HG02571 (cell line): Measurements from ENCODE around the gene GLIS1.

Experiments
- ATAC-seq: cut with Tn5 transposase; IDR thresholded peaks from one replicate; pipeline ENCODE4 v1.9.1; 2021; ENCODE audit warnings: mild to moderate bottlenecking, moderate library complexity; ENCODE audit not compliant: unreplicated experiment

Gene GLIS1

DNA sequence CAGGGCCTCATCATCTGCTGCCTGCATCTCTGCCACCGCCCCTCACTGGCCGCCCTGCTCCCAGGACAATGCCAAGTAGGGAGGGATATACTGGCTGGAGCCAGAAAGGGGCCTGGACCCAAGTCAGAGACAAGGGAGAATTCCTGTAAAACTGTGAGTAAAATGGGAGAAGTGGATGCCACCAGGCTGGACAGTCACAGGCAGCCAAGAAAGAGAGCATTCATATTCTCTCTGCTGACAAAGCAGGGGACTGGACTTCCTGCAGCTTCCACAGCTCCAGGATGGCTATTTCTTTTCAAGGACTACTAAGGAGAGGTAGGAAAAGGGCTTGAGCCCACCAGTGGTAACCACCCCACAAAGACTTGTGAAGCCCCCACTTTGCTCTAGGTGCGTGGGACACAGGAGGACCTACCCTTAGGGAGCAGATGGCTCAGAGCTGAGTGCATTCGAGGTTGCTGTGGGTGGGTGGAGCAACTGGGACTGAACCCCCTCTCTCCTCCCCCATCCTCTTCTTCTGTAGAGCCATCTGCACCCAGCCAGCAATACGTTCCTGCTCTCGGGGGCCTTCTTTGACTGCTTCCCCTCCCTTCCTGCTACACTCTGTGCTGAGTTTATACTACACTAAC is 57.5 kb downstream of the GLIS1 start:
- no peak for ATAC-seq

- no peak for ATAC-seq
These were observed 58.1 kb downstream of the GLIS1 start for GRCh38 chr1:53680868-53681267.

DNA sequence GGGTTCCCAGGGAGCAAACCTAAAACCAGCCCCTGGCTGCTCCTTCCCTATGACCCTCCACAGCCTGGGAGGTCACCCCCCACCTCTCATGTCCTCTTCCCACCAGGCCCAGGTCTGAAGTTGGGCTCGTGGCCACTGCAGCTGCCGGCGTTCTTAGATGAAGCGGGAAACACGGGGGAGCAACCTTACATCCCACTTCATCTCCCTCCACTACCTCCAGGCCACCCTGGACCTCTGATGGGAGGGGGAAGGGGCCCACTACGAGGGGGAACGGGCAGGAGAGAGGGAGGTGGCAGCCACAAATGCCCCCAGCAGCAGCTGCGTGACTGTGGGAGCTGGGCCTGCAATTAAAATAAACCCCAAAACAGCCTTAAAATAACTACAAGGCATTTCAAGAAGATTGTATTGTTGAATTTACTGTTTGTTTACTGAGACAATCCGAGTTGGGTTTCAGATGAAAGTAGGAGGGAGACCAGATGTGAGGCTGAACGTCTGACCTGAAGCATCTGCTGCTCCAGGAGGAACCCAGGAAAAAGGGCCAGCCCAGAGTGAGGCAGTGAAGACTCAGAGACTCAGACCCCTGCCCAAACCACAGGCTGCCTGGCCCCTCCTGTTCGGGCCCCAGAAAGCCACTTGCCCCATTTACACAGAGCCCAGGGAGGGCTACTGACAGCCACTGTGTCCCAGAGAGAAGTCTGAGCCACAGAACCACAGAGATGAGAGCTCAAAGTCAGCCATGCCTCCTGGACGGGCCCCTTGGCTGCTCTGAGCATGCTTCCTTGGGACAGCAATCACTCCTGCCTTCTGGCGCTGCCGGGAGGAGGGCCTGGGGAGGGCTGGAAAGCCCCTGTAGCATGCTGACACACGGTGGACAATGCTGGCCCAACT is 59.8 kb downstream of the GLIS1 start:
- ATAC-seq, result no peak

DNA sequence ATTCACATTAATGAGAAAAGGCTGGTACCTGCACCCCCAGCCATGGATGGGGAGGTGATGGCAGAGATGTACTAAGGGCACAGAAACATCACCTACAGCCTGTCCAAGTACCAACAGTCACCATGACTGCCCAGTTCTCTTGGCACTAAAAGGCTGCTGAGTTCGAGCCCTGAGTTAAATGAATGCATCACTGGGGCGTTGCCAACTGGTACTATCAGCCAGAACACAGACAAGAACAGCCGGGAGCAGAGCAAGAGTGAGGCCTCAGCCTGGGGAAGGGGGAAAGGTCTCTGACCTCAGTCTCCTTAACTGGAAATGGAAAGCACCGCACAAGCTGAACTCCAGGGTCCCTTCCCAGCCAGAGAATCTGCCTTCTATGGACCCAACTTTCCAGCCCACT is 60.5 kb downstream of the GLIS1 start:
- ATAC-seq, result no peak

DNA sequence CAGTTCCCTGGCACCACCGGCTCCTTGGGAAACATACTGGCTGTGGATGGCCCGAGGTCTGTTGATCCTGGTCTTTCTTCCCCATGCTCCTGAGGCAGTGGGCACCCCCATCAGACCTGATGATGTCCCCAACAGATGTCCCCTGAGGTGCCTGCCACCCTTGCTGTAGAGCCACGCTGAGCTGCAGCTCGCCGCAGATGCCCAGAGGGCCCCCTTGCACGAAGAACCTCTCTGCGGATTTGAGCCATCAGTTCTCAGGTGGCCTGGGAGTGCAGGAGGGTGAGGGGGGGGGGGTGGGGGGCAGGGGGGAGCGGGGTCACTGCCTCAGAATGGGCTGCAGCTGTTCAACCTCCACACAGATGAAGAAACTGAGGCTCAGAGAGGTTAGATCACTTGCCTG is 60.9 kb downstream of the GLIS1 start:
- no peak for ATAC-seq

DNA sequence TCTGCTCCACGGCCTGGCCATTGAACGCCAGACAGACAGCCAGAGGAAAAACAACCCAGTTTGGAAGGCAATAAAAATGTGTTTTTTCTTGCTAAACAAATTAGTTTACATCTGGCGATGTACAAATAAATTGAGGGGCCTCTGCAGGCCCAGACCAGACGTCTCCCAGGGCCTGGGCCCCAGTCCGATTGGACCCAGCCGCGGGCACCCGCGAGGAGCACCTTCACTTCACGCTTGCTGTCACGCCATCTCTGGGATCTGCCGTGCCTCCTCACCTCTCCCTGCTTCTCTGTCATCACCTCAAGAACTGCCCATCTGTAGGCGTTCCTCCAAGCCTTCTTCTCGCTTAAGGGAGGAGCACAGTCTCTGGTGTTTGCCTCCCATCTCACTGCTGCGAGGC is 61.5 kb downstream of the GLIS1 start:
- no peak for ATAC-seq

- ATAC-seq, result no peak
These were observed 66.2 kb downstream of the GLIS1 start for GRCh38 chr1:53672785-53673184.

DNA sequence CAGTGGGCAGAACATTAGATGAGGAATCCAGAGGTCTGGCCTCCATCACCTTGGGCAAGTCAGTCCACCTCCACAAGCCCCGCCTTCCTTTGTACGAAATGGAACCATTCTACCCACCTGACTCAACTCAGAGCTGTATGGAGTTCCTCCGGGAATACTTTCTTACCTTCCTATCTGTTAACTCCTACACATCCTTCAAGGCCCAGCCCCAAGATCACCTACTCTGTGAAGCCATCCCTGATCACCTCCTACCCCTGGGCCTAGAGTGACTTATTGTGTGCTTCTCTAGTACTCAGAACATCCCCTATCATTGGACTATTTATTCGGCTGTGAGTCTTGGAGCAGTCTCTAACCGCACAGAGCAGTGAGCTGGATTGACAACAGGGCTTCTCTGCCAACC is 66.7 kb downstream of the GLIS1 start:
- ATAC-seq, result no peak

GRCh38 chr1:53669621-53670191 is 69.3 kb downstream of the GLIS1 start:
- no peak for ATAC-seq

GRCh38 chr1:53666566-53666965 is 72.4 kb downstream of the GLIS1 start:
- ATAC-seq, result no peak

- no peak for ATAC-seq
These were observed 73.0 kb downstream of the GLIS1 start for GRCh38 chr1:53665996-53666395.

GRCh38 chr1:53663529-53664300 is 75.2 kb downstream of the GLIS1 start:
- no peak for ATAC-seq

- no peak for ATAC-seq
These were observed 76.0 kb downstream of the GLIS1 start for GRCh38 chr1:53662951-53663350.

- no peak for ATAC-seq
These were observed 76.8 kb downstream of the GLIS1 start for GRCh38 chr1:53662169-53662568.

GRCh38 chr1:53661496-53661895 is 77.5 kb downstream of the GLIS1 start:
- no peak for ATAC-seq

- no peak for ATAC-seq
These were observed 78.3 kb downstream of the GLIS1 start for GRCh38 chr1:53660666-53661065.

DNA sequence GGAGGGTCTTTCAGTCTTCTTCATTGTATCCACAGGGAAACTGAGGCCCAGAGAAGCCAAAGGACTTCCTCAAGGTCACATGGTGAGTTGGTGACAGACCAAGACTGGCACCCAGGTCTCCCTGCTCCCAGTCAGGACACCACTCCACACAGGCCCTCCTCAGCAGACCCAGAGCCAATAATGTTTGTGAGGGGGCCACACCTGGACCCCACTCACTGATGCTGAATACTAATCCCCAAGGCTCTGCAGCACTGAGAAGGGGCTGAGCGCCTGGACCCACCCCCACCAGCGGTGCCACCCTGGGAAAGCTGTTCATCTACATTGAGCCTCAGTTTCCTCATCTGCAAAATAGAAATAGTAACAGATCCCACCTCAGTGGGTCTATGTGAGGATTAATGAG is 79.5 kb downstream of the GLIS1 start:
- ATAC-seq, result no peak

GRCh38 chr1:53658489-53659230 is 80.3 kb downstream of the GLIS1 start:
- no peak for ATAC-seq

DNA sequence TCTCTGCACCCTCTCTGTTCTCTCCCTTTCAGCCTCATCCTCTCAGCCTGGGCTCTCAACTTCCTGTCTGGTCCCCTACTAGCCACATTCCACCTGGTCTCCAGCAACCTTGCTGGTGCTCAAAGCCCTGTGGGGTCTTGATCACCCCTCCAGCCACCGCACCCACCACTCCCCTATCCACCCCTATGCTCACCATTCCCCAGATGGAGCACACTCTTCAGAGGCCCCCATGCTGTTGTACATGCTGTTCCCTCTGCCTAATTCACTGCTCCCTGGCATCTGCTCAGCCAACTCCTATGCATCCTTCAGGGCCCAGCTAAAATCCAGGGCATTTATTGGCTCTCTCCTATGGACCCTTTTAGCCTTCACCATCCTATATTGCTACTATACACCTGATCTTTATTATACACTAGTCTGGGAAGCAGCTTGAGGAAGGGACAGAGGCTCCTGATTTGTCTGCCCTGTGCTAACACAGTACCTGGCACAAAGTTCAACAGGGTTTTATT is 81.0 kb downstream of the GLIS1 start:
- ATAC-seq, result no peak

GRCh38 chr1:53657531-53657805 is 81.5 kb downstream of the GLIS1 start:
- no peak for ATAC-seq
